ENCODE results near the gene SF3B3.

DNA sequence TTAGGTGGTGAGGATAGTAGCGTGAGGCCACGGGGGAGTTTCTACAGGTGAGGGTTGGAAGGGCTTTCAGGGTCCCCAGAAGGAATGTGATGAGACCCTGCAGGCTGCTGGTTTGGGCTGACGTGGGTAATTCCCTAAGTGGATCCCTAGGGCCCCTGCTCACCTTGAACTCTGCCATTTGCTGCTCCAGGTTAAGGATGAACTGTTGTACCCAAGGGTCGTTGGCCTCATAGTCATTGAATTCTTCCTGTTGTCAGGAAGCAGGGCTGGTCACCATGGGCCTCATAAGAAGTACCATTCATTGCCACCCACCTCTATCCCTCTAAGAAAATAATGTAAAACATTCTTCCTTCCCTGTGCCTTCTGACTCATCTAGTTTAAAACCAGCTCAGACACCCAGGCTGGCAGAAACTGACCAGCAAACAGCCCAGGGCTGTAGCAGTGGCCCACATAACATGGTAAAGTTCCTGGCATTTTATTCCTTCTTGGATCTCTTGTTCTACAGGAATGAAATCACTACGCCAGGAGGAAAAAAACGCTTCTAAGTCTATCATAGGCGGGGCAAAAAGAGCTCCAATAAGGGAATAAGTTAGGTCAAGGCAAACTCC, 41.6 kb upstream of the SF3B3 start:
- TF ChIP-seq, protein P1, sequence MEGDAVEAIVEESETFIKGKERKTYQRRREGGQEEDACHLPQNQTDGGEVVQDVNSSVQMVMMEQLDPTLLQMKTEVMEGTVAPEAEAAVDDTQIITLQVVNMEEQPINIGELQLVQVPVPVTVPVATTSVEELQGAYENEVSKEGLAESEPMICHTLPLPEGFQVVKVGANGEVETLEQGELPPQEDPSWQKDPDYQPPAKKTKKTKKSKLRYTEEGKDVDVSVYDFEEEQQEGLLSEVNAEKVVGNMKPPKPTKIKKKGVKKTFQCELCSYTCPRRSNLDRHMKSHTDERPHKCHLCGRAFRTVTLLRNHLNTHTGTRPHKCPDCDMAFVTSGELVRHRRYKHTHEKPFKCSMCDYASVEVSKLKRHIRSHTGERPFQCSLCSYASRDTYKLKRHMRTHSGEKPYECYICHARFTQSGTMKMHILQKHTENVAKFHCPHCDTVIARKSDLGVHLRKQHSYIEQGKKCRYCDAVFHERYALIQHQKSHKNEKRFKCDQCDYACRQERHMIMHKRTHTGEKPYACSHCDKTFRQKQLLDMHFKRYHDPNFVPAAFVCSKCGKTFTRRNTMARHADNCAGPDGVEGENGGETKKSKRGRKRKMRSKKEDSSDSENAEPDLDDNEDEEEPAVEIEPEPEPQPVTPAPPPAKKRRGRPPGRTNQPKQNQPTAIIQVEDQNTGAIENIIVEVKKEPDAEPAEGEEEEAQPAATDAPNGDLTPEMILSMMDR (IDR thresholded peaks at IDR 0.05): no peak
- TF ChIP-seq POLR2A (IDR thresholded peaks at IDR 0.05): no peak
- TF ChIP-seq POLR2AphosphoS5 (IDR thresholded peaks at IDR 0.05; ENCODE audit: insufficient read depth in 1 of 2, low read depth in 1 of 2): no peak

Data from vagina (tissue), 2 donors.